Lower leg skin (tissue), 3 donors: ENCODE results near the gene DHRS2.

Experiments used
- POLR2A ChIP-seq, 2 donors: fragments of 450-650 bp; IDR thresholded peaks; one replicate each; pipeline ENCODE4 v1.6.1; 2016 to 2017; ENCODE audit warnings: antibody characterized with exemption in 2 of 2, mild to moderate bottlenecking in 1 of 2, moderate library complexity in 1 of 2
- TF ChIP-seq, protein P1 (sequence below), 3 donors: fragments of 450-650 bp; IDR thresholded peaks; one replicate each; pipeline ENCODE4 v1.5.1; 2016; ENCODE audit warnings: antibody characterized with exemption in 3 of 3, mild to moderate bottlenecking in 3 of 3, moderate library complexity in 2 of 3

DNA sequence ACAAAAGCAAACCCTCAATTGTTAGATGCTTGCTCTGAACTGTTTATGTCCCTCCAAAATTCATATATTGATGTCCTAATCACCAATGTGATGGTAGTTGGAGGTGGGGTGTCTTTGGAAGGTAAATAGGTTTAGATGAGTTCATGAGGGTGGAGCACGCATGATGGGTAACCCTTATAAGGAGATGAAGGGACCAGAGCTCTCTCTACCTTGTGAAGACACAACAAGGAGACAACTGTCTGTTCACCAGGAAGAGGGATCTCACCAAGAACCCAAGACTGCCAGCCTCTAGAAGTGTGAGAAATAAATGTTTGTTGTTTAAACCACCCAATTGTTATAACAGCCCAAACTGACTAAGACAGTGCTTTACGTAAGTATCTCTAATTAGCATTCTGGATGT lies 27.0 kb downstream of the DHRS2 start:
- TF ChIP-seq POLR2A (IDR thresholded peaks at IDR 0.05), result no peak
- TF ChIP-seq, protein P1, sequence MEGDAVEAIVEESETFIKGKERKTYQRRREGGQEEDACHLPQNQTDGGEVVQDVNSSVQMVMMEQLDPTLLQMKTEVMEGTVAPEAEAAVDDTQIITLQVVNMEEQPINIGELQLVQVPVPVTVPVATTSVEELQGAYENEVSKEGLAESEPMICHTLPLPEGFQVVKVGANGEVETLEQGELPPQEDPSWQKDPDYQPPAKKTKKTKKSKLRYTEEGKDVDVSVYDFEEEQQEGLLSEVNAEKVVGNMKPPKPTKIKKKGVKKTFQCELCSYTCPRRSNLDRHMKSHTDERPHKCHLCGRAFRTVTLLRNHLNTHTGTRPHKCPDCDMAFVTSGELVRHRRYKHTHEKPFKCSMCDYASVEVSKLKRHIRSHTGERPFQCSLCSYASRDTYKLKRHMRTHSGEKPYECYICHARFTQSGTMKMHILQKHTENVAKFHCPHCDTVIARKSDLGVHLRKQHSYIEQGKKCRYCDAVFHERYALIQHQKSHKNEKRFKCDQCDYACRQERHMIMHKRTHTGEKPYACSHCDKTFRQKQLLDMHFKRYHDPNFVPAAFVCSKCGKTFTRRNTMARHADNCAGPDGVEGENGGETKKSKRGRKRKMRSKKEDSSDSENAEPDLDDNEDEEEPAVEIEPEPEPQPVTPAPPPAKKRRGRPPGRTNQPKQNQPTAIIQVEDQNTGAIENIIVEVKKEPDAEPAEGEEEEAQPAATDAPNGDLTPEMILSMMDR (IDR thresholded peaks at IDR 0.05), result no peak
